Spinal cord (tissue), 10 donors: Measurements from ENCODE around the gene ZNF724. TPM values are rescaled to one million over a fixed set of nuclear protein-coding genes. Genes with fewer than 3 reads are reported as not detected.
"Not testable (repeated sequence)": the region's sequence is repeated elsewhere in the genome, so short reads cannot be mapped to it uniquely, and the experiment has no call there.

Experiments used
- DNase-seq, 6 donors: peaks; one replicate each; pipeline versions ENCODE4 v3.0.0 to v3.0.0-alpha.2; 2013 to 2015; ENCODE audit warnings: low spot score in 6 of 6, low read depth in 4 of 6
- H3K27ac ChIP-seq: one replicate; pipeline ENCODE4 v1.5.1; 2013; ENCODE audit warnings: low read depth, low read length, control low read depth
- H3K27me3 ChIP-seq: one replicate; pipeline ENCODE4 v1.6.1; 2013; ENCODE audit warnings: low read length; ENCODE audit not compliant: control insufficient read depth, insufficient read depth
- H3K36me3 ChIP-seq: one replicate; pipeline ENCODE4 v1.6.1; 2013; ENCODE audit warnings: low read length; ENCODE audit not compliant: control insufficient read depth, insufficient read depth
- H3K4me1 ChIP-seq: one replicate; pipeline ENCODE4 v1.6.1; 2013; ENCODE audit warnings: low read length; ENCODE audit not compliant: control insufficient read depth, insufficient read depth
- H3K4me3 ChIP-seq: one replicate; pipeline ENCODE4 v1.5.1; 2013; ENCODE audit warnings: low read depth, low read length, control low read depth
- H3K9me3 ChIP-seq: one replicate; pipeline ENCODE4 v1.6.1; 2013; ENCODE audit warnings: low read length; ENCODE audit not compliant: control insufficient read depth, insufficient read depth
- WGBS: methylation state at CpG from one replicate; pipeline ENCODE4 v1.1.5; 2013; ENCODE audit warnings: missing lambda C conversion rate; ENCODE audit not compliant: insufficient coverage; 5-methylcytosine and 5-hydroxymethylcytosine counted together
- polyA plus RNA-seq, 2 donors: library from polyadenylated mRNA; unstranded; fragments of 120-200 nt; gene quantifications; one replicate each; pipeline ENCODE4 v1.2.1, GENCODE V29; 2013; ENCODE audit not compliant: insufficient read length in 2 of 2
- total RNA-seq, 2 donors: library from RNA; depleted of rRNA in 1 of 2; stranded (reverse); fragments of 120-200 nt in 1 of 2; fragments of >200 nt in 1 of 2; gene quantifications; one replicate each; pipeline versions ENCODE4 v1.2.3 to v1.2.4, GENCODE V29; 2013 to 2014
- donor health status: healthy.

ZNF724 gene
- total and polyA plus RNA-seq, 4 donors, result 3.8 to 13.3 (median 6.6) TPM

GRCh38 chr19:23255700-23256099, 5.5 kb upstream of the ZNF724 start:
- H3K9me3 ChIP-seq, result no peaks in the 10 kb centered on the region
- WGBS, result 100% methylated on average over 4 of the region's 4 CpGs
- no peak overlapping the region for H3K4me3 ChIP-seq
- DNase-seq, result no peak
- H3K4me1 ChIP-seq, result no peaks in the 10 kb centered on the region
- H3K36me3 ChIP-seq, result peaks cover 13% of the 10 kb centered on the region
- no peak overlapping the region for H3K27ac ChIP-seq
- no peaks in the 10 kb centered on the region for H3K27me3 ChIP-seq

- no peaks in the 10 kb centered on the region for H3K9me3 ChIP-seq
- no peak overlapping the region for H3K27ac ChIP-seq
- peaks cover 6% of the 10 kb centered on the region for H3K4me1 ChIP-seq
- no peak for DNase-seq
- peaks cover 5% of the 10 kb centered on the region for H3K36me3 ChIP-seq
- H3K4me3 ChIP-seq, result no peak overlapping the region
- 100% methylated on average over 1 of the region's 5 CpGs for WGBS
- H3K27me3 ChIP-seq, result no peaks in the 10 kb centered on the region
Measured at GRCh38 chr19:23254141-23254910, 4.1 kb upstream of the ZNF724 start.

GRCh38 chr19:23253256-23253655, 3.1 kb upstream of the ZNF724 start:
- not testable (repeated sequence) for H3K4me1 ChIP-seq, H3K4me3 ChIP-seq, H3K36me3 ChIP-seq, DNase-seq, H3K27ac ChIP-seq, H3K27me3 ChIP-seq, H3K9me3 ChIP-seq
- WGBS, result 100% methylated on average over 2 of the region's 3 CpGs

- no peak overlapping the region for H3K27ac ChIP-seq
- no peaks in the 10 kb centered on the region for H3K27me3 ChIP-seq
- 100% methylated on average over 1 of the region's 1 CpG for WGBS
- peaks cover 16% of the 10 kb centered on the region for H3K36me3 ChIP-seq
- H3K9me3 ChIP-seq, result peaks cover 2% of the 10 kb centered on the region
- no peaks in the 10 kb centered on the region for H3K4me1 ChIP-seq
- no peak overlapping the region for H3K4me3 ChIP-seq
- DNase-seq, result no peak
Measured at GRCh38 chr19:23241419-23241818, 8.8 kb downstream of the ZNF724 start.

GRCh38 chr19:23222998-23223652, 27.1 kb downstream of the ZNF724 start:
- no CpG with 5 or more reads among the region's 3 CpGs for WGBS
- no peaks in the 10 kb centered on the region for H3K4me1 ChIP-seq
- H3K27ac ChIP-seq, result no peak overlapping the region
- peaks cover 22% of the 10 kb centered on the region for H3K9me3 ChIP-seq
- no peak overlapping the region for H3K4me3 ChIP-seq
- no peaks in the 10 kb centered on the region for H3K27me3 ChIP-seq
- DNase-seq, result no peak
- H3K36me3 ChIP-seq, result peaks cover 25% of the 10 kb centered on the region

GRCh38 chr19:23203841-23204344, 46.3 kb downstream of the ZNF724 start:
- 12% methylated on average over 37 of the region's 39 CpGs for WGBS
- no peaks in the 10 kb centered on the region for H3K27me3 ChIP-seq
- no peak overlapping the region for H3K4me3 ChIP-seq
- no peak overlapping the region for H3K27ac ChIP-seq
- H3K9me3 ChIP-seq, result no peaks in the 10 kb centered on the region
- H3K4me1 ChIP-seq, result no peaks in the 10 kb centered on the region
- DNase-seq, result peak in 2 of 6 donors; percentile 0 to 1
- H3K36me3 ChIP-seq, result no peaks in the 10 kb centered on the region

- Histone ChIP-seq H3K36me3 (no peaks in the 10 kb centered on the region), H3K9me3 (no peaks in the 10 kb centered on the region), H3K4me1 (no peaks in the 10 kb centered on the region), H3K4me3 (no peak overlapping the region), H3K27ac (no peak overlapping the region), H3K27me3 (no peaks in the 10 kb centered on the region)
- DNase-seq, result no peak
- WGBS, result 83% methylated on average over 5 of the region's 9 CpGs
Measured at GRCh38 chr19:23190341-23190740, 59.9 kb downstream of the ZNF724 start.

- 98% methylated on average over 6 of the region's 11 CpGs for WGBS
- Histone ChIP-seq H3K27ac (no peak overlapping the region), H3K27me3 (no peaks in the 10 kb centered on the region), H3K36me3 (no peaks in the 10 kb centered on the region), H3K4me3 (no peak overlapping the region), H3K4me1 (no peaks in the 10 kb centered on the region), H3K9me3 (no peaks in the 10 kb centered on the region)
- DNase-seq, result no peak
Measured at GRCh38 chr19:23183251-23183650, 66.9 kb downstream of the ZNF724 start.
